Right atrium auricular region (tissue), 2 donors: ENCODE data around the gene PNMA8B. TPM values are rescaled to one million over a fixed set of nuclear protein-coding genes. Genes with fewer than 3 reads are reported as not detected.
"Not testable (repeated sequence)": the region's sequence is repeated elsewhere in the genome, so short reads cannot be mapped to it uniquely, and the experiment has no call there.

Experiments
- DNase-seq: peaks from one replicate; pipeline ENCODE4 v3.0.0-alpha.2; 2019; ENCODE audit warnings: low spot score
- H3K27ac ChIP-seq, 2 donors: fragments of 200-600 bp; sonication (generic); 1 replicate in 1 of 2; 2 replicates in 1 of 2; pipeline ENCODE4 v1.5.1; 2016 to 2019
- H3K27me3 ChIP-seq, 2 donors: fragments of 200-600 bp; sonication (generic); one replicate each; pipeline versions ENCODE4 v1.5.1 to v1.6.0; 2017 to 2019
- H3K36me3 ChIP-seq: fragments of 200-600 bp; sonication (generic); one replicate; pipeline ENCODE4 v1.5.1; 2016
- H3K4me1 ChIP-seq, 2 donors: fragments of 200-600 bp; sonication (generic); one replicate each; pipeline versions ENCODE4 v1.5.1 to v1.6.0; 2017 to 2019
- H3K4me3 ChIP-seq, 2 donors: fragments of 200-600 bp; sonication (generic); 1 replicate in 1 of 2; 2 replicates in 1 of 2; pipeline ENCODE4 v1.5.1; 2017 to 2019; ENCODE audit warnings: mild to moderate bottlenecking in 1 of 2, moderate library complexity in 1 of 2
- H3K9me3 ChIP-seq, 2 donors: fragments of 200-600 bp; sonication (generic); one replicate each; pipeline ENCODE4 v1.5.1; 2019
- CTCF ChIP-seq, 2 donors: fragments of 200-600 bp; sonication (generic); IDR thresholded peaks; one replicate each; pipeline ENCODE4 v1.5.1; 2019; ENCODE audit warnings: antibody characterized with exemption in 2 of 2
- total RNA-seq, 2 donors: library from RNA; depleted of rRNA; stranded (reverse); fragments of >200 nt; gene quantifications; one replicate each; pipeline ENCODE4 v1.1.0, GENCODE V29; 2016

The PNMA8B gene
- total RNA-seq, 2 donors from 2014 or later = 1.0 to 1.7 TPM

- H3K4me1 ChIP-seq = no peaks in the 10 kb centered on the region
- H3K4me3 ChIP-seq = no peak overlapping the region
- TF ChIP-seq CTCF (IDR thresholded peaks at IDR 0.05) = no peak
- no peaks in the 10 kb centered on the region for H3K27me3 ChIP-seq
- no peaks in the 10 kb centered on the region for H3K9me3 ChIP-seq
- no peaks in the 10 kb centered on the region for H3K36me3 ChIP-seq
- no peak overlapping the region for H3K27ac ChIP-seq
- DNase-seq = no peak
Measured at GRCh38 chr19:46503848-46504453, 8.3 kb upstream of the PNMA8B start.

GRCh38 chr19:46502891-46503290 is 7.2 kb upstream of the PNMA8B start:
- Histone ChIP-seq H3K27ac (no peak overlapping the region), H3K4me1 (no peaks in the 10 kb centered on the region), H3K36me3 (no peaks in the 10 kb centered on the region), H3K27me3 (no peaks in the 10 kb centered on the region), H3K9me3 (no peaks in the 10 kb centered on the region), H3K4me3 (no peak overlapping the region)
- no peak for TF ChIP-seq CTCF (IDR thresholded peaks at IDR 0.05)
- DNase-seq = no peak

GRCh38 chr19:46499692-46500091 is 4.0 kb upstream of the PNMA8B start:
- no peak for TF ChIP-seq CTCF (IDR thresholded peaks at IDR 0.05)
- Histone ChIP-seq H3K4me1 (peaks cover 0 to 11% of the 10 kb centered on the region in 2 donors), H3K27ac (no peak overlapping the region), H3K4me3 (no peak overlapping the region), H3K27me3 (no peaks in the 10 kb centered on the region), H3K9me3 (no peaks in the 10 kb centered on the region), H3K36me3 (no peaks in the 10 kb centered on the region)
- no peak for DNase-seq

DNA sequence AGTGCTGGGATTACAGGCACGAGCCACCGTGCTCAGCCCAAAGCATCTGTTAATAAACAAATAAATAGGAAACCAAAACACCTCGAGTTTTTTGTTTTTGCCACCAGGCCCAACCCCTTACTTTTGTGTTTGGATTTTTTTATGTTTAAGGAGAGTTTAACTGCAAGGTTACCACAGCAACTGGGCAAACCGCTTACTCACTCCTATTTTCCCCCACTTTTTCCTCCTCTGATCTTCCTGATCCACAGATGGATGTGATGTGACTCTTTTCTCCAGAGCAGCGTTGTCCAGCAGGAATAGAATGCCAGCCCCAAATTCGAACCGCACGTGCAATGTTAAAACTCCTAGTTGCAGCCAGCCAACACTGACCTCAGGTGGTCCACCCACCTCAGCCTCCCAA is 2.1 kb upstream of the PNMA8B start:
- Histone ChIP-seq H3K27ac (no peak overlapping the region), H3K4me3 (no peak overlapping the region), H3K36me3 (no peaks in the 10 kb centered on the region), H3K9me3 (no peaks in the 10 kb centered on the region), H3K4me1 (peaks cover 0 to 27% of the 10 kb centered on the region in 2 donors), H3K27me3 (no peaks in the 10 kb centered on the region)
- no peak for TF ChIP-seq CTCF (IDR thresholded peaks at IDR 0.05)
- DNase-seq = no peak

DNA sequence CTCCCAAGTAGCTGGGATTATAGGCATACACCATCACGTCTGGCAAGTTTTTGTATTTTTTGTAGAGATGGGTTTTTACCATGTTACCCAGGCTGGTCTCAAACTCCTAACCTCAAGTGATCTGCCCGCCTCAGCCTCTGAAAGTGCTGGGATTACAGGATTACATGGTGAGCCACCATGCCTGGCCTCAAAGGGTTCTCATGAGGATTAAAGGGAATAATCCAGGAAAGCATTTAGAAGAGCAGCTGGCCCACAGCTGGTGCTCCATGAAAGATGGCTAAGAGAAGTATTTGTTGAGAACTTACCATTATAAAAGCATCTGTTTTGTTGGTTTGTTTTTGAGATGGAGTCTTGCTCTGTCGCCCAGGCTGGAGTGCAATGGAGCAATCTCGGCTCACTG is 1.2 kb upstream of the PNMA8B start:
- peaks cover 0 to 30% of the 10 kb centered on the region in 2 donors for H3K4me1 ChIP-seq
- H3K9me3 ChIP-seq, H3K27me3 ChIP-seq, DNase-seq, H3K36me3 ChIP-seq, H3K27ac ChIP-seq, H3K4me3 ChIP-seq: not testable (repeated sequence)

DNA sequence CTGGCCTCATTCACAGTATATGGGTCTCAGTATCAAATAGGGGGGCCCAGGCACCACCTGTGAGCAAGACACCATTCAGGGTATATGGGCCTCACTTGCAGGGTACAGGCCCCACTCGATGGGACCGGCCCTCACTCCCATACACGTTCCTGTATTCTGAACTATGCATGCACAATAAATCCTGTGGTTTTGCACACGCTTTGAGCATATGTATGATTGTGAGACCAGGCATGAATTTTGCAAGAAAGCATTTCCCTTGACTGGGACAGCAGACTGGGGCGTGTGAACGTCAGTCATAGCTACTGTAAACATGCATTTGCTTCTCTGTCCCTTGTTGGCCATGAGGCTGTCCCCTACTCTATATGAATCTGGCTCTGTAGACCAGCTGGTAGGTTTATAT is 637 bp upstream of the PNMA8B start:
- H3K36me3 ChIP-seq = no peaks in the 10 kb centered on the region
- TF ChIP-seq CTCF (IDR thresholded peaks at IDR 0.05) = no peak
- DNase-seq = no peak
- H3K4me3 ChIP-seq = no peak overlapping the region
- no peaks in the 10 kb centered on the region for H3K27me3 ChIP-seq
- H3K4me1 ChIP-seq = peaks cover 0 to 30% of the 10 kb centered on the region in 2 donors
- H3K27ac ChIP-seq = no peak overlapping the region
- no peaks in the 10 kb centered on the region for H3K9me3 ChIP-seq
